ENCODE data around the gene LYST. TPM values are rescaled to one million over a fixed set of nuclear protein-coding genes. Genes with fewer than 3 reads are reported as not detected.
"Not testable (repeated sequence)": the region's sequence is repeated elsewhere in the genome, so short reads cannot be mapped to it uniquely, and the experiment has no call there.

The LYST gene
- total RNA-seq, 1 experiment from 2014 or later = 4.8 TPM

- no peaks in the 10 kb centered on the region for H3K27me3 ChIP-seq (ENCODE audit: low read length)
- no peak overlapping the region for H3K9ac ChIP-seq (ENCODE audit: low read length)
- CTCF ChIA-PET = no interaction called here
- no peak overlapping the region for H3K27ac ChIP-seq (ENCODE audit: low read length)
- no peak for TF ChIP-seq CTCF (conservative IDR thresholded peaks at IDR 0.05; ENCODE audit: low read depth, low read length)
- no peak for TF ChIP-seq EZH2 (IDR thresholded peaks at IDR 0.05; ENCODE audit: low read length, unreplicated experiment)
- TF ChIP-seq EZH2phosphoT487 (IDR thresholded peaks at IDR 0.05; ENCODE audit: borderline replicate concordance, low read length) = no peak
- H3F3A ChIP-seq (ENCODE audit: low read length, unreplicated experiment) = no peaks in the 10 kb centered on the region
- H2AFZ ChIP-seq (ENCODE audit: low read length) = no peak overlapping the region
- no peaks in the 10 kb centered on the region for H3K9me3 ChIP-seq (ENCODE audit: low read length)
- DNase-seq = no peak
- H4K20me1 ChIP-seq (ENCODE audit: low read length) = no peaks in the 10 kb centered on the region
- no peaks in the 10 kb centered on the region for H3K4me1 ChIP-seq (ENCODE audit: insufficient read depth, low read length)
- POLR2A ChIA-PET (ENCODE audit: unreplicated experiment) = no interaction called here
- H3K4me2 ChIP-seq (ENCODE audit: low read length) = no peak overlapping the region
- no peaks in the 10 kb centered on the region for H3K9me2 ChIP-seq (replicated peaks; ENCODE audit: low read length)
- H3K79me2 ChIP-seq (ENCODE audit: low read length) = no peaks in the 10 kb centered on the region
- H3K36me3 ChIP-seq (ENCODE audit: low read depth, low read length) = no peaks in the 10 kb centered on the region
- ATAC-seq = no peak
- intact Hi-C loops (cut with micrococcal nuclease) = no loop called here
- H3K4me3 ChIP-seq (ENCODE audit: low read length) = no peak overlapping the region
- no TSS peak for BruUV-seq (replicated peaks)
Observed at GRCh38 chr1:235624721-235625333, 241.9 kb downstream of the LYST start.

GRCh38 chr1:235622936-235623779, 243.5 kb downstream of the LYST start:
- H3K27me3 ChIP-seq (ENCODE audit: low read length) = no peaks in the 10 kb centered on the region
- no peak overlapping the region for H2AFZ ChIP-seq (ENCODE audit: low read length)
- H3K36me3 ChIP-seq (ENCODE audit: low read depth, low read length) = no peaks in the 10 kb centered on the region
- no peak for DNase-seq
- no peaks in the 10 kb centered on the region for H3K9me2 ChIP-seq (replicated peaks; ENCODE audit: low read length)
- H3K9ac ChIP-seq (ENCODE audit: low read length) = no peak overlapping the region
- H3K9me3 ChIP-seq (ENCODE audit: low read length) = no peaks in the 10 kb centered on the region
- TF ChIP-seq CTCF (conservative IDR thresholded peaks at IDR 0.05; ENCODE audit: low read depth, low read length) = no peak
- TF ChIP-seq EZH2phosphoT487 (IDR thresholded peaks at IDR 0.05; ENCODE audit: borderline replicate concordance, low read length) = no peak
- no peak for TF ChIP-seq EZH2 (IDR thresholded peaks at IDR 0.05; ENCODE audit: low read length, unreplicated experiment)
- no peak overlapping the region for H3K27ac ChIP-seq (ENCODE audit: low read length)
- intact Hi-C loops (cut with micrococcal nuclease) = no loop called here
- no peak overlapping the region for H3K4me3 ChIP-seq (ENCODE audit: low read length)
- BruUV-seq (replicated peaks) = no TSS peak
- ChIA-PET CTCF (no interaction called here), POLR2A (ENCODE audit: unreplicated experiment) (no interaction called here)
- H3K4me2 ChIP-seq (ENCODE audit: low read length) = no peak overlapping the region
- ATAC-seq = no peak
- H3K4me1 ChIP-seq (ENCODE audit: insufficient read depth, low read length) = no peaks in the 10 kb centered on the region
- no peaks in the 10 kb centered on the region for H3K79me2 ChIP-seq (ENCODE audit: low read length)
- H3F3A ChIP-seq (ENCODE audit: low read length, unreplicated experiment) = no peaks in the 10 kb centered on the region
- no peaks in the 10 kb centered on the region for H4K20me1 ChIP-seq (ENCODE audit: low read length)

- H3K4me3 ChIP-seq (ENCODE audit: low read length); H3K4me2 ChIP-seq (ENCODE audit: low read length); intact Hi-C loops (cut with micrococcal nuclease); BruUV-seq (replicated peaks); H2AFZ ChIP-seq (ENCODE audit: low read length); H3K4me1 ChIP-seq (ENCODE audit: insufficient read depth, low read length); DNase-seq; H3K9ac ChIP-seq (ENCODE audit: low read length); H3K79me2 ChIP-seq (ENCODE audit: low read length); H3K27ac ChIP-seq (ENCODE audit: low read length); H3K9me3 ChIP-seq (ENCODE audit: low read length); H4K20me1 ChIP-seq (ENCODE audit: low read length); H3K9me2 ChIP-seq (replicated peaks; ENCODE audit: low read length); H3K36me3 ChIP-seq (ENCODE audit: low read depth, low read length); H3K27me3 ChIP-seq (ENCODE audit: low read length); ATAC-seq; POLR2A ChIA-PET (ENCODE audit: unreplicated experiment); H3F3A ChIP-seq (ENCODE audit: low read length, unreplicated experiment): not testable (repeated sequence)
- CTCF ChIA-PET = interaction anchor here (0.6 kb wide), 1 partner anchor 56 kb away, joined by 3 read pairs; no protein-coding TSS in a partner anchor
Observed at GRCh38 chr1:235619149-235619548, 247.6 kb downstream of the LYST start.
